Skeletal muscle tissue (tissue), 4 donors: ENCODE data around the gene FXYD5. TPM values are rescaled to one million over a fixed set of nuclear protein-coding genes. Genes with fewer than 3 reads are reported as not detected.

Experiments used
- H3K27ac ChIP-seq: one replicate; pipeline ENCODE4 v1.7.0; 2013; ENCODE audit warnings: mild to moderate bottlenecking, low read depth, low read length, inconsistent platforms
- H3K27me3 ChIP-seq, 3 donors: one replicate each; pipeline ENCODE4 v1.7.0; 2013; ENCODE audit warnings: low read length in 3 of 3; ENCODE audit not compliant: control insufficient read depth in 3 of 3, insufficient read depth in 3 of 3
- H3K36me3 ChIP-seq, 3 donors: one replicate each; pipeline ENCODE4 v1.7.0; 2013; ENCODE audit warnings: low read length in 3 of 3; ENCODE audit not compliant: control insufficient read depth in 3 of 3, insufficient read depth in 3 of 3
- H3K4me1 ChIP-seq, 3 donors: one replicate each; pipeline ENCODE4 v1.7.0; 2013; ENCODE audit warnings: low read length in 3 of 3, mild to moderate bottlenecking in 3 of 3; ENCODE audit not compliant: control insufficient read depth in 3 of 3, insufficient read depth in 3 of 3
- H3K4me3 ChIP-seq, 3 donors: one replicate each; pipeline ENCODE4 v1.7.0; 2013; ENCODE audit warnings: low read length in 3 of 3
- H3K9ac ChIP-seq, 3 donors: one replicate each; pipeline ENCODE4 v1.7.0; 2013; ENCODE audit warnings: low read length in 3 of 3, mild to moderate bottlenecking in 3 of 3, moderate library complexity in 2 of 3, low read depth in 1 of 3
- H3K9me3 ChIP-seq, 3 donors: one replicate each; pipeline ENCODE4 v1.7.0; 2013; ENCODE audit warnings: low read length in 3 of 3; ENCODE audit not compliant: control insufficient read depth in 3 of 3
- total RNA-seq: library from RNA; depleted of rRNA; stranded (reverse); fragments of >200 nt; gene quantifications from one replicate; pipeline ENCODE4 v1.2.3, GENCODE V29; 2014
- donor health status: Osteomylitis.

FXYD5 gene
- total RNA-seq, 1 donor from 2014 or later = 7.3 TPM

DNA sequence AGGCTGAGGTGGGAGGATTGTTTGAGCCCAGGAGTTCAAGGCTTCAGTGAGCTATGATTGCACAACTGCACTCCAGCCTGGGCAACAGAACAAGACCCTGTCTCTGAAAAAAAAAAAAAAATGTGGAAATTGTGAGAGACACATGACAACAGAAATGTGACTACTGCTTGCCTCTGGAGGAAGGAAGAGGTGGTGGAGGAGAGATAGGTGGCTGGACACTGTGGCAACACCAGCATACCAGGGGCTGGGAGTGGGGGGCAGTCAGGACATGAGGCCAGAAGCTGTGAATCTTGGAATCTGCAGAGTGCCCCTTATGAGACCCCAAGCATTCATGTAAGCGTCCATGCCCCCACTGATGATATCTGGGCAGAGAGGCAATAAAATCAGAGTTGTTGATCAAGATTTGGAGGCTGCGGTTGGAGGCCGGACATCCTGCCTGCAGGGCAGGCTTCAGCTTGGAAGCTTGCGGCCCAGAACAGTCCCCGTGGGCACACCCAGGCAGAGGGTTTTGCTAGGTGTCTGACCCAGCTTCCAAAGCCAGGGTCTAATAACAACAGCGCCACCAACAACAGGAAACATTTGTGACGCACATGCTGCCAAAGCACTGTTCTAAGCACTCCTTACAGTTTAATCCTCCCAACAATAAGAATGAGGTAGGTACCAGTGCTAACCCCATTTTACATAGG, 57.2 kb downstream of the FXYD5 start:
- Histone ChIP-seq H3K36me3 (no peaks in the 10 kb centered on the region), H3K4me1 (peaks cover 15 to 20% (median 17%) of the 10 kb centered on the region in 3 donors), H3K9me3 (no peaks in the 10 kb centered on the region), H3K27me3 (no peaks in the 10 kb centered on the region), H3K4me3 (no peak overlapping the region), H3K27ac (peak overlapping the region; percentile 66), H3K9ac (no peak overlapping the region)

DNA sequence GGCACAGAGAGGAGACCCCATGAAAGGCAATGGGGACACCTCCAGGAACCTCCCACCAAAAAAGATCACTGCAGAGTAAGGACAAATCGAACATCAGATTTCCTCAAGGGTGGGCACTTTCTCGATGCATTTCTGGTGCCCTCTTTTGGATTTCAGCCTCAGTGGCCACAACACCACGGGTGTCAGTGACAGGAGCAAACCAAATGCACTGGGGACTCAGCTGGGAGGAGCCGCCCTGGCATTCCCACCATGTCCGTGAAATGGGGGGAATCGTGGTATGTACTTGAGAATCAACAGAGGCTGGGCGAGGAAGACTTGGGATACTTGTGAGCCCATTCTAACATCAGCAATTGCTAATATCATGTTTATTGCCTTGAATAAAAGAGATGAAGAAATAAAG, 57.7 kb downstream of the FXYD5 start:
- H3K9me3 ChIP-seq = peaks cover 0 to 3% (median 0%) of the 10 kb centered on the region in 3 donors
- no peaks in the 10 kb centered on the region for H3K36me3 ChIP-seq
- H3K4me1 ChIP-seq = peaks cover 15 to 20% (median 17%) of the 10 kb centered on the region in 3 donors
- H3K4me3 ChIP-seq = no peak overlapping the region
- peak overlapping the region; percentile 66 for H3K27ac ChIP-seq
- no peaks in the 10 kb centered on the region for H3K27me3 ChIP-seq
- no peak overlapping the region for H3K9ac ChIP-seq

DNA sequence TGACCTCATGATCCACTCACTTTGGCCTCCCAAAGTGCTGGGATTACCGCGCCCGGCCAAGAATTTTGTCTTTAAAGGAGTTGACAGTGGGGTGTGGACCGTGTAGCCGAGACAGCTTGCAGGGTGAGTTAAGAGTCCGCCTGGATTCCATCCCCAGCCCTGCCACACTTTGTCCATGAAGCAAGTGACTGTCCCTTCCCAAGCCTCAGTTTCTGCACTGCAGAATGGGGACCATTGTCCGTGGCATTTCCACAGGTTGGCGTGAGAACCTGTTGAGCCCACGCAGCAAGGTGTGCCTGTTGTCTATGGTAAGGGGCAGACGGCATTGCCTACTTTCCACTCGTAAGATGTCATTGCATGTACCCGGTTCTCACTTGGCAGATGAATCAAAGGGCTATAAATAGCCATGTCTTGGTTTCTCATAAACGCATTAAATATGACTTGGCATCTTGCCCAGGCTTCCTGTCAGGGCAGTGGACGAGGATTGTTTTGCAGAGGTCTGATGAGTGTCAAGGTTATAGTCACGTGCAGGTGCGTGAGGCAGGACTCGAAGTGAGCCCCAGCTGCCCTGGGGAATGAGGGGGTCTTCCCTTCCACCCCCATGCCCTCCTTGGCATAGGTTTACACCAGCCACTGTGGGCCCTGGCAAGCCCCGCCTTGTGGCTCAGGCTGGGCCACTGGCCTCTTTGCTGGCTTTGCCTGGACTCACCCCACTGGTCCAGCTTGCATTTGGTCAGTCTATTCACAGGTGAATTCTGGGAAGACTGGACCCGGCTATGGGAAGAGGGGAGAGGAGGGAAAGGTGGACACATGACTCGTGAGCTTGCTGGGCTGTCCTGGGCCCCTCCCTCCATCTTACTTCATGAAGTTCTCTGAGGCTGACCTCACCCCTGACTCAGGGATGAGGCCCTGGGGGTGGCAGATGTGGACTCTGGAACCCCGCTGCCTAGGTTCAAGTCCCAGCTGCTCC, 59.4 kb downstream of the FXYD5 start:
- peaks cover 15 to 20% (median 17%) of the 10 kb centered on the region in 3 donors for H3K4me1 ChIP-seq
- no peaks in the 10 kb centered on the region for H3K27me3 ChIP-seq
- H3K36me3 ChIP-seq = no peaks in the 10 kb centered on the region
- peak overlapping the region; percentile 67 for H3K27ac ChIP-seq
- peak overlapping the region in 2 of 3 donors; percentile 24 to 58 for H3K4me3 ChIP-seq
- H3K9ac ChIP-seq = peak overlapping the region; percentile 35 to 65 (median 40)
- H3K9me3 ChIP-seq = peaks cover 0 to 6% (median 2%) of the 10 kb centered on the region in 3 donors

DNA sequence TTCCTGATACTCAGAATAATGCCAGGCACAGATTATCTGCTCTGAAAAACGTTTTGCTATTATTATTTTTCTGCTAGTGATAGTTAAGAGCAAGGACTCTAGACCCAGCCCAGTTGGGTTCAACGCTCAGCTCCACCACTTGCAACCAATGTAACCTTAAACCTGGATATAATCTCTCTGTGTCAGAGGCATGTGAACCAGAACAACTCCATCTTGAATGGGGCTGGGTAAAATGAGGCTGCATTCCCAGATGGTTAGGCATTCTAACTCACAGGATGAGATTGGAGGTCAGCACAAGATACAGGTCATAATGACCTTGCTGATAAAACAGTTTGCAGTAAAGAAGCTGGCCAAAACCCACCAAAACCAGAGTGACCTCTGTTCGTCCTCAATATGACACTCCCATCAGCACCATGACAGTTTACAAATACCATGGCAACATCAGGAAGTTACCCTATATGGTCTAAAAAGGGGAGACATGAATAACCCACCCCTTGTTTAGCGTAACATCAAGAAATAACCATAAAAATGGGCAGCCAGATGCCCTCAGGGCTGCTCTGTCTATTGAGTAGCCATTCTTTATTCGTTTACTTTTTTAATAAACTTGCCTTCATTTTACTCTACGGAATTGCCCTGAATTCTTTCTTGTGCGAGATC, 60.4 kb downstream of the FXYD5 start:
- peaks cover 2 to 6% (median 6%) of the 10 kb centered on the region in 3 donors for H3K9me3 ChIP-seq
- peaks cover 15 to 20% (median 17%) of the 10 kb centered on the region in 3 donors for H3K4me1 ChIP-seq
- H3K27ac ChIP-seq = peak overlapping the region; percentile 67
- H3K36me3 ChIP-seq = no peaks in the 10 kb centered on the region
- H3K27me3 ChIP-seq = no peaks in the 10 kb centered on the region
- no peak overlapping the region for H3K9ac ChIP-seq
- H3K4me3 ChIP-seq = no peak overlapping the region

- no peak overlapping the region for H3K9ac ChIP-seq
- no peak overlapping the region for H3K4me3 ChIP-seq
- H3K27ac ChIP-seq = no peak overlapping the region
- H3K4me1 ChIP-seq = peaks cover 15 to 20% (median 17%) of the 10 kb centered on the region in 3 donors
- H3K36me3 ChIP-seq = no peaks in the 10 kb centered on the region
- no peaks in the 10 kb centered on the region for H3K27me3 ChIP-seq
- peaks cover 2 to 6% (median 6%) of the 10 kb centered on the region in 3 donors for H3K9me3 ChIP-seq
Observed at GRCh38 chr19:35216016-35216832, 61.7 kb downstream of the FXYD5 start.

DNA sequence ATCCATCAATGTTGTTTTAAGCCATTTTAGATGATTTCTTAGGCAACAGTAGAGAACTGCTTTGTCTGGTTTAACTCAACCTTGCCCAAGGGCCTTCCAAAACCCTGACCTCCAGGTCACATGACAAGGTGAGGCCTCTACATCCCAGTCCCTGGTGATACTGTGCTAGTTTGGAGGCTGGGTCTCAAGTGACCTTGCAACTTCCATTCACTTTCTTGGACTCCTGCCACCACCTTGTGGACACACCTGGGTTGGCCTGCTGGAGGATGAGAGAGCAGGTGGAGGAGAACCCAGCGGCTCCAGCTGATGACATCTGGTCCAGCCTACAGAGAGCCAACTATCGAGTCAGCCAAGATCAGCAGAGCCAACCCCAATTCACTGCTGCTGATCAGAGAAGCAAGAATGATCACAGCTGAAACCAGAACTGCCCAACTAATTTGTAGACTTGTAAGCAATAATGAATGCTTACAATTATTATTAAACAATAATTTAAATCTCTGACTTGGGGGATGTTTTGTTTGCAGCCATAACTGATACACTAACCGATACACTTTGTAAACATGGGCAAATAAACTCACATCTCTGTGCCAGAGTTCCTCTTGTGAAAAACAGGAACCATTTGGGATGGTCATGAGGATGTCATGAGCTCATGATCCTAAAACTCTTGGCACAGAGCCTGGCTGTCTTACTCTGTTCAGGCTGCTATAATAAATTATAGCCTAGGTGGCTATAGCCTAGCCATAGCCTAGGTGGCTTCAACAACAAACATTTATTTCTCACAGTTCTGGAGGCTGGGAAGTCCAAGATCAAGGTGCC, 62.5 kb downstream of the FXYD5 start:
- Histone ChIP-seq H3K9me3 (peaks cover 2 to 6% (median 6%) of the 10 kb centered on the region in 3 donors), H3K4me1 (peaks cover 13 to 20% (median 17%) of the 10 kb centered on the region in 3 donors), H3K4me3 (no peak overlapping the region), H3K36me3 (no peaks in the 10 kb centered on the region), H3K9ac (no peak overlapping the region), H3K27ac (no peak overlapping the region), H3K27me3 (no peaks in the 10 kb centered on the region)

GRCh38 chr19:35217649-35217990, 63.1 kb downstream of the FXYD5 start:
- Histone ChIP-seq H3K9me3 (peaks cover 2 to 6% (median 6%) of the 10 kb centered on the region in 3 donors), H3K9ac (no peak overlapping the region), H3K4me1 (peaks cover 11 to 15% (median 12%) of the 10 kb centered on the region in 3 donors), H3K27ac (no peak overlapping the region), H3K36me3 (no peaks in the 10 kb centered on the region), H3K27me3 (peaks cover 0 to 2% (median 0%) of the 10 kb centered on the region in 3 donors), H3K4me3 (no peak overlapping the region)

DNA sequence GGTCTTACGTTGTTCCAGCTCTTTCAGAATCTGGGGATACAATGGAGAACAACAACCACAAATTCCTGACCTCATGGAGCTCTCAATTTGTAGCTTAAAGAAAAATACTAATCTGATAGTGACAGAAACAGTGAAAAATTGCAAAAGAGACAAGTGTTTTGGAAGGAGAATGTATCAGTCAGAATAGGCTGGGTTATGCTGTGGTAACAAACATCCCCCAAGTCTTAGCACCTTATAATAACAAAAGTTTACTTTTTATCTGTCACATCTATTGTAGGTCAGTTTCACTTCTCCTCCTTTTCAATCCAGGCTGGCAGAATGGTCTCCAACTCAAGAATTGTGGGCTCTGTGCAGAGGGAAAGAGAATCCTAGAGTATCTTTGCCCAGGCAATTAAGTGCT, 64.5 kb downstream of the FXYD5 start:
- peaks cover 2 to 6% (median 6%) of the 10 kb centered on the region in 3 donors for H3K9me3 ChIP-seq
- peaks cover 4 to 10% (median 7%) of the 10 kb centered on the region in 3 donors for H3K27me3 ChIP-seq
- H3K27ac ChIP-seq = no peak overlapping the region
- H3K36me3 ChIP-seq = no peaks in the 10 kb centered on the region
- H3K9ac ChIP-seq = no peak overlapping the region
- no peak overlapping the region for H3K4me3 ChIP-seq
- peaks cover 5 to 10% (median 6%) of the 10 kb centered on the region in 3 donors for H3K4me1 ChIP-seq
